HepG2 (cell line): ENCODE results near the gene MYOF. TPM values are rescaled to one million over a fixed set of nuclear protein-coding genes. Genes with fewer than 3 reads are reported as not detected.

Experiments
- ATAC-seq: fragments of 200-7000 bp; cut with Tn5 transposase; 3 replicates; pipeline ENCODE4 v1.9.1; 2020; ENCODE audit warnings: mild to moderate bottlenecking, moderate library complexity
- BruUV-seq: library from RNA; stranded (reverse); fragments of 400-500 nt; replicated peaks from 2 replicates; lab custom pipeline; 2021; lab: Mats Ljungman, UMichigan
- CTCF ChIA-PET: fragments of 300-600 bp; formaldehyde crosslinking; extraction: SDS; loops from one replicate; lab custom pipeline; 2021; ENCODE audit warnings: low total read pairs, inconsistent platforms, low intra/inter-chr PET ratio; lab: Yijun Ruan, JAX
- POLR2A ChIA-PET: fragments of 350-600 bp; sonication (Branson Sonifier 250); formaldehyde crosslinking; loops from one replicate; lab custom pipeline; 2020; ENCODE audit warnings: antibody characterized with exemption, inconsistent platforms; lab: Yijun Ruan, JAX
- DNase-seq: peaks from one replicate; pipeline ENCODE4 v3.0.0-alpha.2; 2015; ENCODE audit warnings: low spot score
- FAIRE-seq: peaks from 3 replicates; lab custom pipeline; 2011; peaks lifted over from hg19 to GRCh38; lab: Jason Lieb, UNC
- H2AFZ ChIP-seq: one replicate; pipeline ENCODE4 v1.6.1; 2011; ENCODE audit warnings: low read length, inconsistent platforms
- H3K27ac ChIP-seq: fragments of 300-600 bp; 3 replicates; pipeline ENCODE4 v1.8.0; 2011; ENCODE audit warnings: mixed run types, mild to moderate bottlenecking, mixed read lengths, low read length, inconsistent platforms; ENCODE audit not compliant: insufficient read depth; ENCODE audit errors: extremely low read length
- H3K27me3 ChIP-seq, 2 experiments: fragments of 200-600 bp in 1 of 2; 2 replicates in 1 of 2; 3 replicates in 1 of 2; pipeline versions ENCODE4 v1.6.0 to v1.8.0; 2011; ENCODE audit warnings: low read length in 2 of 2, mild to moderate bottlenecking in 2 of 2, moderate library complexity in 2 of 2, inconsistent platforms in 1 of 2; ENCODE audit not compliant: insufficient read depth in 2 of 2, control insufficient read depth in 1 of 2
- H3K36me3 ChIP-seq, 2 experiments: fragments of 200-600 bp in 1 of 2; replicated peaks in 1 of 2; 2 replicates in 1 of 2; 3 replicates in 1 of 2; pipeline versions ENCODE4 v1.5.1 to v1.8.0; 2011; ENCODE audit warnings: low read length in 2 of 2, inconsistent platforms in 1 of 2; ENCODE audit not compliant: insufficient read depth in 2 of 2, control insufficient read depth in 1 of 2
- H3K4me1 ChIP-seq: 2 replicates; pipeline ENCODE4 v1.5.1; 2012; ENCODE audit warnings: low read length, inconsistent platforms; ENCODE audit not compliant: insufficient read depth
- H3K4me2 ChIP-seq: 2 replicates; pipeline ENCODE4 v1.6.0; 2011; ENCODE audit warnings: low read depth, low read length, inconsistent platforms
- H3K4me3 ChIP-seq, 3 experiments: fragments of 200-600 bp in 1 of 3; sonication (generic), shearing (Covaris generic) in 1 of 3; replicated peaks in 1 of 3; 2 replicates each; pipeline ENCODE4 v1.5.1; 2011 to 2016; ENCODE audit warnings: low read length in 3 of 3, inconsistent platforms in 2 of 3, low read depth in 2 of 3, mild to moderate bottlenecking in 2 of 3, control low read depth in 1 of 3, mixed read lengths in 1 of 3; ENCODE audit not compliant: insufficient read depth in 1 of 3
- H3K79me2 ChIP-seq: one replicate; pipeline ENCODE4 v1.6.1; 2011; ENCODE audit warnings: low read length, inconsistent platforms; ENCODE audit not compliant: insufficient read depth
- H3K9ac ChIP-seq: 2 replicates; pipeline ENCODE4 v1.6.0; 2011; ENCODE audit warnings: mild to moderate bottlenecking, low read depth, low read length, inconsistent platforms; ENCODE audit not compliant: insufficient read depth
- H3K9me3 ChIP-seq: 2 replicates; pipeline ENCODE4 v1.5.1; 2012; ENCODE audit warnings: mild to moderate bottlenecking, low read length
- H4K20me1 ChIP-seq: 2 replicates; pipeline ENCODE4 v1.6.0; 2011; ENCODE audit warnings: inconsistent platforms, mild to moderate bottlenecking, low read length, moderate library complexity; ENCODE audit not compliant: insufficient read depth
- E2F1 ChIP-seq: sonication (generic); formaldehyde crosslinking; IDR thresholded peaks from 2 replicates; pipeline ENCODE4 v1.5.0; 2020; ENCODE audit warnings: missing genetic modification reagents
- FOSL1 ChIP-seq: sonication (generic); formaldehyde crosslinking; IDR thresholded peaks from 2 replicates; pipeline ENCODE4 v1.9.0; 2021; ENCODE audit warnings: missing genetic modification reagents, borderline replicate concordance
- PHF21A ChIP-seq: sonication (generic); formaldehyde crosslinking; IDR thresholded peaks from 2 replicates; pipeline ENCODE4 v1.5.0; 2020; ENCODE audit warnings: mild to moderate bottlenecking, missing genetic modification reagents
- RELA ChIP-seq: sonication (generic); formaldehyde crosslinking; IDR thresholded peaks from 2 replicates; pipeline ENCODE4 v1.4.0; 2020; ENCODE audit warnings: missing genetic modification reagents
- SIX1 ChIP-seq: sonication (generic); formaldehyde crosslinking; IDR thresholded peaks from 2 replicates; pipeline ENCODE4 v1.4.0; 2020; ENCODE audit warnings: missing genetic modification reagents, borderline replicate concordance
- TCF12 ChIP-seq, 2 experiments: fragments of 450-650 bp in 1 of 2; sonication (generic) in 1 of 2; formaldehyde crosslinking in 1 of 2; IDR thresholded peaks; 2 replicates each; pipeline versions ENCODE4 v1.6.1 to v1.8.0; 2017 to 2022; ENCODE audit warnings: antibody characterized with exemption in 1 of 2, mild to moderate bottlenecking in 1 of 2, missing genetic modification reagents in 1 of 2, moderate library complexity in 1 of 2
- ZBTB10 ChIP-seq: sonication (generic); formaldehyde crosslinking; IDR thresholded peaks from 2 replicates; pipeline ENCODE4 v1.4.0; 2020; ENCODE audit warnings: missing genetic modification reagents, borderline replicate concordance
- ZC3H4 ChIP-seq: sonication (generic); formaldehyde crosslinking; IDR thresholded peaks from 2 replicates; pipeline ENCODE4 v1.4.0; 2020; ENCODE audit warnings: missing genetic modification reagents, borderline replicate concordance
- ZFP82 ChIP-seq: sonication (generic); formaldehyde crosslinking; IDR thresholded peaks from 2 replicates; pipeline ENCODE4 v1.5.1; 2020; ENCODE audit warnings: mild to moderate bottlenecking, missing genetic modification reagents, borderline replicate concordance
- ZNF142 ChIP-seq: sonication (generic); formaldehyde crosslinking; IDR thresholded peaks from 2 replicates; pipeline ENCODE4 v1.4.0; 2020; ENCODE audit warnings: missing genetic modification reagents
- ZNF335 ChIP-seq: sonication (generic); formaldehyde crosslinking; IDR thresholded peaks from 2 replicates; pipeline ENCODE4 v1.4.0; 2020; ENCODE audit warnings: missing genetic modification reagents
- ZNF530 ChIP-seq: sonication (generic); formaldehyde crosslinking; IDR thresholded peaks from 2 replicates; pipeline ENCODE4 v1.5.0; 2020; ENCODE audit warnings: low read depth, mild to moderate bottlenecking, missing genetic modification reagents
- ZNF614 ChIP-seq: IDR thresholded peaks from 2 replicates; pipeline ENCODE4 v1.6.1; 2018; ENCODE audit warnings: missing biosample characterization, missing genetic modification reagents, inconsistent platforms, borderline replicate concordance
- WGBS: methylation state at CpG from one replicate; pipeline ENCODE4 v1.1.6; 2017; ENCODE audit warnings: low lambda C conversion rate; 5-methylcytosine and 5-hydroxymethylcytosine counted together
- in situ Hi-C: cut with HindIII; loops from 2 replicates; pipeline ENCODE4 v1.10.0; 2017; ENCODE audit warnings: low pct_unique_long_range_greater_than_20kb; ENCODE audit not compliant: extremely low pct_ligation_motif_present
- intact Hi-C: fragments of 100-400 bp; cut with micrococcal nuclease; formaldehyde crosslinking; loops from one replicate; pipeline ENCODE4 v1.10.0; 2022; ENCODE audit not compliant: unreplicated experiment
- polyA plus RNA-seq, 8 experiments: library from polyadenylated mRNA; depleted of rRNA in 3 of 8; stranded (reverse) in 7 of 8; unstranded in 1 of 8; fragments of >200 nt; fragmentation: Illumina TruSeq in 4 of 8; extraction: Trizol in 4 of 8; gene quantifications; 2 replicates each; pipeline versions ENCODE4 v1.2.1 to v1.2.3, GENCODE V29; 2011 to 2016; ENCODE audit warnings: low read depth in 4 of 8, missing spikeins in 1 of 8, mixed read lengths in 1 of 8; ENCODE audit not compliant: insufficient read depth in 1 of 8
- total RNA-seq, 5 experiments: library from RNA; depleted of rRNA; stranded (reverse); fragments of >200 nt; fragmentation: Illumina TruSeq; extraction: Trizol; gene quantifications; 2 replicates each; pipeline ENCODE4 v1.2.3, GENCODE V29; 2016; ENCODE audit warnings: low read depth in 1 of 5

The MYOF gene
- total and polyA plus RNA-seq, 2 of the 13 experiments (the other 11 are each of a cell fraction or from before 2014, with no cell fraction given), result 0.18 to 0.42 TPM

GRCh38 chr10:93447970-93448369 lies 34.2 kb downstream of the MYOF start:
- intact Hi-C loops, result no loop called here
- TF ChIP-seq ZNF335 (CRISPR knock-in tag), result no peak
- TF ChIP-seq RELA (CRISPR knock-in tag), result no peak
- TF ChIP-seq ZNF614 (CRISPR knock-in tag), result no peak
- TF ChIP-seq ZC3H4, result no peak
- TF ChIP-seq ZBTB10 (CRISPR knock-in tag), result no peak
- no peak for TF ChIP-seq TCF12 (IDR thresholded peaks at IDR 0.05)
- no peak for TF ChIP-seq TCF12 (CRISPR knock-in tag; IDR thresholded peaks at IDR 0.05)
- no peak for TF ChIP-seq ZNF530
- no peak for TF ChIP-seq ZFP82 (CRISPR knock-in tag)
- TF ChIP-seq FOSL1 (CRISPR knock-in tag), result no peak
- TF ChIP-seq ZNF142 (CRISPR knock-in tag), result no peak
- TF ChIP-seq E2F1 (CRISPR knock-in tag), result no peak
- TF ChIP-seq PHF21A (CRISPR knock-in tag), result no peak
- no peak for TF ChIP-seq SIX1 (CRISPR knock-in tag)
- FAIRE-seq (no peak), DNase-seq (no peak), ATAC-seq (no peak)
- WGBS, result 47% methylated on average over 3 of the region's 3 CpGs
- H3K9ac ChIP-seq, result no peak overlapping the region
- H3K4me1 ChIP-seq, result peaks cover 37% of the 10 kb centered on the region
- H2AFZ ChIP-seq, result no peak overlapping the region
- no TSS peak for BruUV-seq
- no peak overlapping the region for H3K27ac ChIP-seq
- H3K27me3 ChIP-seq, result no peaks in the 10 kb centered on the region
- H4K20me1 ChIP-seq, result no peaks in the 10 kb centered on the region
- no peak overlapping the region for H3K4me2 ChIP-seq
- CTCF ChIA-PET, result no interaction called here
- in situ Hi-C loops, result no loop called here
- POLR2A ChIA-PET, result no interaction called here
- H3K4me3 ChIP-seq, result no peak overlapping the region
- H3K79me2 ChIP-seq, result no peaks in the 10 kb centered on the region
- no peaks in the 10 kb centered on the region for H3K9me3 ChIP-seq
- H3K36me3 ChIP-seq, result no peaks in the 10 kb centered on the region
